Natural killer cell (primary cell): ENCODE measurements around the gene SLC38A11. TPM values are rescaled to one million over a fixed set of nuclear protein-coding genes. Genes with fewer than 3 reads are reported as not detected.
"Not testable (repeated sequence)": the region's sequence is repeated elsewhere in the genome, so short reads cannot be mapped to it uniquely, and the experiment has no call there.

ENCODE experiments used
- ATAC-seq, 3 donors: fragments of 150-1000 bp in 2 of 3; fragments of 200-7000 bp in 1 of 3; cut with Tn5 transposase; 1 replicate in 1 of 3; 2 replicates in 2 of 3; pipeline ENCODE4 v1.10.0; 2021; ENCODE audit warnings: mild to moderate bottlenecking in 2 of 3, moderate library complexity in 2 of 3
- DNase-seq, 2 donors: peaks; one replicate each; pipeline versions ENCODE4 v3.0.0 to v3.0.0-alpha.2; 2013 to 2021; ENCODE audit warnings: mixed read lengths in 1 of 2
- H3K27ac ChIP-seq: one replicate; pipeline ENCODE4 v1.5.1; 2013; ENCODE audit warnings: mild to moderate bottlenecking, low read length
- H3K27me3 ChIP-seq: one replicate; pipeline ENCODE4 v1.6.1; 2013; ENCODE audit warnings: low read length; ENCODE audit not compliant: control insufficient read depth, insufficient read depth
- H3K36me3 ChIP-seq: one replicate; pipeline ENCODE4 v1.6.1; 2013; ENCODE audit warnings: low read length; ENCODE audit not compliant: control insufficient read depth, insufficient read depth
- H3K4me1 ChIP-seq: one replicate; pipeline ENCODE4 v1.6.1; 2013; ENCODE audit warnings: low read length; ENCODE audit not compliant: control insufficient read depth, insufficient read depth
- H3K4me3 ChIP-seq: one replicate; pipeline ENCODE4 v1.5.1; 2013; ENCODE audit warnings: low read length
- H3K9me3 ChIP-seq: one replicate; pipeline ENCODE4 v1.6.1; 2013; ENCODE audit warnings: low read length; ENCODE audit not compliant: control insufficient read depth, insufficient read depth
- H3K27ac Mint-ChIP-seq, 2 donors: one replicate each; pipeline ENCODE4 v1.8.0; 2022; ENCODE audit warnings: mild to moderate bottlenecking in 2 of 2, mixed read lengths in 2 of 2, moderate library complexity in 1 of 2
- H3K27me3 Mint-ChIP-seq, 2 donors: one replicate each; pipeline ENCODE4 v1.8.0; 2022; ENCODE audit warnings: low read depth in 2 of 2, mixed read lengths in 2 of 2
- H3K36me3 Mint-ChIP-seq: one replicate; pipeline ENCODE4 v1.8.0; 2022; ENCODE audit warnings: mixed read lengths
- H3K4me1 Mint-ChIP-seq, 2 donors: one replicate each; pipeline ENCODE4 v1.8.0; 2022; ENCODE audit warnings: mixed read lengths in 2 of 2
- H3K4me3 Mint-ChIP-seq: one replicate; pipeline ENCODE4 v1.8.0; 2022; ENCODE audit warnings: mild to moderate bottlenecking, moderate library complexity, mixed read lengths
- H3K9me3 Mint-ChIP-seq, 2 donors: one replicate each; pipeline ENCODE4 v1.8.0; 2022; ENCODE audit warnings: mixed read lengths in 2 of 2
- CTCF ChIP-seq: fragments of 200-600 bp; IDR thresholded peaks from one replicate; pipeline ENCODE4 v1.8.0; 2022; ENCODE audit warnings: antibody characterized with exemption
- WGBS: methylation state at CpG from one replicate; pipeline ENCODE4 v1.1.7; 2013; ENCODE audit warnings: missing lambda C conversion rate; ENCODE audit not compliant: insufficient coverage; 5-methylcytosine and 5-hydroxymethylcytosine counted together
- intact Hi-C: fragments of 100-400 bp; cut with micrococcal nuclease; formaldehyde crosslinking; loops from one replicate; pipeline ENCODE4 v1.14.2; 2022
- total RNA-seq, 4 donors: library from RNA; stranded (reverse); fragments of 120-200 nt in 1 of 4; gene quantifications; one replicate each; pipeline versions ENCODE4 v1.2.3 to v1.2.4, GENCODE V29; 2013 to 2022

The SLC38A11 gene
- total RNA-seq, 3 donors from 2014 or later (not counting 1 experiment from before 2014, with no cell fraction given): 0.66 TPM; not detected in 2

- Histone ChIP-seq H3K36me3 (no peaks in the 10 kb centered on the region), H3K4me1 (peaks cover 10% of the 10 kb centered on the region), H3K9me3 (no peaks in the 10 kb centered on the region), H3K4me3 (no peak overlapping the region), H3K27ac (no peak overlapping the region), H3K27me3 (no peaks in the 10 kb centered on the region)
- Mint-ChIP-seq H3K4me1 (peaks cover 18 to 20% of the 10 kb centered on the region in 2 donors), H3K4me3 (no peak overlapping the region), H3K9me3 (no peaks in the 10 kb centered on the region), H3K27ac (no peak overlapping the region), H3K27me3 (peaks cover 0 to 2% of the 10 kb centered on the region in 2 donors), H3K36me3 (peaks cover 5% of the 10 kb centered on the region)
- WGBS: 76% methylated on average over 1 of the region's 2 CpGs
- no peak for TF ChIP-seq CTCF
- intact Hi-C loops: no loop called here
- ATAC-seq: no peak
- no peak for DNase-seq
Observed at GRCh38 chr2:164979113-164979512, 23.8 kb upstream of the SLC38A11 start.

DNA sequence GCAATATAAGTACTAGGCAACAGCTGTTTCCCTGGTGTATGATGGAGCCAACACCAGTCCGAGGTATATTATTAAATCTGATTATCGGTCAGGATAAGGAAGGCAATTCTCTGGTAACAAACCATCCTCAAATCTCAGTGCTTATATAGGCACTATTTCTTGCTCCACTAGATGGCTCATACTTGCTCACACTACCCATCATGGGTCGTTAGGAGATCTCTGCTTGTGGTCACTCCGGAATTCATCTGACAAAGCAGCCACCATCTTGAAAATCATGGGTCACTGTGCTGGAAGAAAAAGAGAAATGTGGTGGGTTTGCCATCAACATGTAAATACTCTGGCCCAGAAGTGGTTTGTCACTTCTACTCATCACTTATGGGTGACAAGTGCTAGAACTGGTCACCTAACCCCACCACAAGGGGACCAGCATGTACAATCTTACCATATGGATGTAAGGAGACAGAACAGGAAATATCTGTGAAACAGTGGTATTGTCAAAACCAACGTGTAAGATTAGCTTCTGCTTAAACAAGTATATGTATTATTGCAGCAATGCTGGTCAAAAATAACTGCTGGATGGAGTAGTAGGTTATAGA lies 21.6 kb upstream of the SLC38A11 start:
- H3K27ac ChIP-seq, H3K36me3 Mint-ChIP-seq, H3K27me3 ChIP-seq, H3K9me3 ChIP-seq, H3K36me3 ChIP-seq, H3K27me3 Mint-ChIP-seq, H3K4me3 ChIP-seq, intact Hi-C loops, DNase-seq, H3K9me3 Mint-ChIP-seq: not testable (repeated sequence)
- ATAC-seq: peak; percentile 77 to 96 (median 85)
- Mint-ChIP-seq H3K4me1 (peaks cover 18 to 20% of the 10 kb centered on the region in 2 donors), H3K4me3 (peak overlapping the region; percentile 59), H3K27ac (peak overlapping the region in 1 of 2 donors; percentile 74)
- peaks cover 10% of the 10 kb centered on the region for H3K4me1 ChIP-seq
- WGBS: 39% methylated on average over 3 of the region's 5 CpGs

DNA sequence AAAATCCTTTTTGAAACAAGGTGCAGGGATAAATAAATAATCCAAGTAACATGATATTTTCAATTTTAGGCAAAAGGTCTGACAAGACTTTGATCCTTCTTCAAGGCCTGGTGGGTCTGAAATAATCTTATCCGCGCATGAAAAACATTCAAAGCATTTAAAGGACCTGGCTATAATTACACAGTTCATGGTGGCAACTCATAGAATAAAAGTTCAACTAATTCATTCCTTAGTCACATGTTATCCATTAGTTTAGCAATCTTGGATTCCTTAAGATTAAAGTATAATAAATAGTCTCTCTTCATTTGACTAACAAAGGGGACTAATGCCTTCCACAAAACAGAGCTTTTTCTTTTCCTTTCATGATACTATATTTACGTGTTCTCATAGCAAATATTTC lies 21.0 kb upstream of the SLC38A11 start:
- H3K27ac ChIP-seq: no peak overlapping the region
- H3K4me1 Mint-ChIP-seq: peaks cover 18 to 20% of the 10 kb centered on the region in 2 donors
- H3K4me3 ChIP-seq: no peak overlapping the region
- peaks cover 0 to 5% of the 10 kb centered on the region in 2 donors for H3K27me3 Mint-ChIP-seq
- no peak overlapping the region for H3K27ac Mint-ChIP-seq
- WGBS: 80% methylated on average over 2 of the region's 3 CpGs
- no peak for TF ChIP-seq CTCF
- H3K4me1 ChIP-seq: peaks cover 10% of the 10 kb centered on the region
- ATAC-seq: no peak
- intact Hi-C loops: no loop called here
- peaks cover 5% of the 10 kb centered on the region for H3K36me3 Mint-ChIP-seq
- H3K36me3 ChIP-seq: no peaks in the 10 kb centered on the region
- H3K4me3 Mint-ChIP-seq: no peak overlapping the region
- DNase-seq: no peak
- no peaks in the 10 kb centered on the region for H3K27me3 ChIP-seq
- no peaks in the 10 kb centered on the region for H3K9me3 Mint-ChIP-seq
- H3K9me3 ChIP-seq: no peaks in the 10 kb centered on the region

- no peak overlapping the region for H3K27ac Mint-ChIP-seq
- Histone ChIP-seq H3K36me3 (no peaks in the 10 kb centered on the region), H3K4me3 (no peak overlapping the region), H3K27ac (no peak overlapping the region), H3K27me3 (no peaks in the 10 kb centered on the region), H3K4me1 (peaks cover 10% of the 10 kb centered on the region), H3K9me3 (no peaks in the 10 kb centered on the region)
- no peak overlapping the region for H3K4me3 Mint-ChIP-seq
- intact Hi-C loops: no loop called here
- no peak for TF ChIP-seq CTCF
- H3K9me3 Mint-ChIP-seq: no peaks in the 10 kb centered on the region
- H3K36me3 Mint-ChIP-seq: peaks cover 5% of the 10 kb centered on the region
- DNase-seq (no peak), ATAC-seq (no peak)
- peaks cover 17 to 19% of the 10 kb centered on the region in 2 donors for H3K4me1 Mint-ChIP-seq
- WGBS: no CpG with 5 or more reads among the region's 1 CpG
- peaks cover 0 to 5% of the 10 kb centered on the region in 2 donors for H3K27me3 Mint-ChIP-seq
Observed at GRCh38 chr2:164975891-164976290, 20.6 kb upstream of the SLC38A11 start.
